GM12875 (cell line): ENCODE data around the gene WDR87.

ENCODE experiments used
- H3K4me3 ChIP-seq: one replicate; pipeline ENCODE4 v1.5.1; 2011; ENCODE audit warnings: low read depth, low read length, control low read depth
- CTCF ChIP-seq: IDR thresholded peaks from 2 replicates; pipeline ENCODE4 v1.5.1; 2011; ENCODE audit warnings: low read depth, mild to moderate bottlenecking, control low read depth, inconsistent platforms, low read length, moderate library complexity, borderline replicate concordance; ENCODE audit not compliant: insufficient read depth

The WDR87 gene

GRCh38 chr19:37938353-37938752 lies 32.0 kb upstream of the WDR87 start:
- no peak for TF ChIP-seq CTCF
- H3K4me3 ChIP-seq, result no peak overlapping the region

GRCh38 chr19:37936886-37937285 lies 30.5 kb upstream of the WDR87 start:
- no peak overlapping the region for H3K4me3 ChIP-seq
- TF ChIP-seq CTCF, result no peak

- H3K4me3 ChIP-seq, result no peak overlapping the region
- no peak for TF ChIP-seq CTCF
Measured at GRCh38 chr19:37936166-37936565, 29.8 kb upstream of the WDR87 start.

- no peak overlapping the region for H3K4me3 ChIP-seq
- TF ChIP-seq CTCF, result no peak
Measured at GRCh38 chr19:37935341-37935740, 28.9 kb upstream of the WDR87 start.

DNA sequence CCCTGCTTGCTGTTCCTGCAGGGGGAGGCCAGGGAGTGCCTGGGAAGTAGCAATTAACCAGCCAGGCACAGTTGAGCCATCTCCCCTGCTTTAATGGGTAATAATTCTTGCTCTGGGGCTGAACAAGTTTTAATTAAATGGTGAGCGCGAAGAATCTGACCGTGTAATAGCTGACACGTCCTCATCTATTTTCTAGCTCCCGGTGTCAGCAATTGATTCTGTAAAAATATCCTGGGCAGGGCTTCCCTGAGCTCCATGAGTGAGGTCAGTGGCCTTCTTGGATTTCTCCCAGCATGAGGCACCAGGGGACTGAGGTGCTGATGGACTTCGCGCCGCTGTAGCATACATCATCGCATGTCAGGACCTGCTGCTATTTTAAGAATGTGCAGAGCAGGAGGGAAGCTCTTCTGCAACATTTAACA lies 27.6 kb upstream of the WDR87 start:
- H3K4me3 ChIP-seq, result no peak overlapping the region
- TF ChIP-seq CTCF, result no peak

DNA sequence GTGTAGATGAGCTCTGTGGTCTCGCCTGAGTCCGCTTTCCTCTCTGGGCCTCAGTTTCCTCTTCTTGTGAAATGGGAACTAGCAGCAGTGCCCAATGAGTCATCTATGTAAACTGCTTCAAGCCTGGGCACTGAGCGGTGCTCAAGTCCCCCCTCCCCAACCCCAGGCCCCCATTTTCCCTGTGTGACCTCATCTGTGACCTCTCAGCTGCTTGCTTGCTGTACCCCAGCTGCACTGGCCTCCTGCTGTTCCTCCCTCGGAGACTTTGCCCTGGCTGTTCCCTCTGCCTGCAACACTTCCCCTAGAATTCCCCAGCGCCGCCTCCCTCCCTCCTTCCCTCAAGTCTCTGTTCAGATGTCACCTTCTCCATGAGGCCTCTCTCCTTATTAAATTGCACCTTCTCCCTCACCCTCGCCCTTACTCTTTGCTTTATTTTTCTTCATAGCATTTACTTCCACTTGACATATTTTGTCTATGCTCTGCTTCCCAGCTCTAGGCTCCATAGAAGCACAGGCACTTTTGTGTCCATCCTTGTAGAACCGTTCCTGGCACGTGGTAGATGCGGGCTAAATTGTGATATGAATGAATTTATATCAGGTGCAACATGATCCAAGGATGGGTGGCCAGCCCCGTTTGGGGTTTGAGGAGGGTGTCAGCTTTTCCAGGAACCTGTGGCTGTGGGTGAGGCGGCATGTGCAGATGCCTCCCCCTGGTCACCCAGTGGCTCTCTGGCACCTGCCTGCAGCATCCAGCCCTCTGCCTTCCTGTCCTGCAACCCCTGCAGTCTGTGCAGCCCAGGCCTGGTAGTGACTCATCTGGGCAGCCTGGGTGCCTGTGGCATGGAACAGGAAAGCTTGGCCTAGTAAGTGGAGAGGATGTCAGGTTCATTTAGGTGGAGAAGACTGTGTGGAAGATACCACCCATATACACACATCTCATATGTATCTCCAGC lies 26.9 kb upstream of the WDR87 start:
- no peak for TF ChIP-seq CTCF
- peak overlapping the region; percentile 46 for H3K4me3 ChIP-seq
